ENCODE data around the gene NUAK2.

NUAK2 gene

GRCh38 chr1:205346956-205347574 is 25.5 kb upstream of the NUAK2 start:
- H3K27ac ChIP-seq: no peak overlapping the region
- no peak for TF ChIP-seq CTCF (conservative IDR thresholded peaks at IDR 0.05)
- TF ChIP-seq ZFX (IDR thresholded peaks at IDR 0.05): no peak

DNA sequence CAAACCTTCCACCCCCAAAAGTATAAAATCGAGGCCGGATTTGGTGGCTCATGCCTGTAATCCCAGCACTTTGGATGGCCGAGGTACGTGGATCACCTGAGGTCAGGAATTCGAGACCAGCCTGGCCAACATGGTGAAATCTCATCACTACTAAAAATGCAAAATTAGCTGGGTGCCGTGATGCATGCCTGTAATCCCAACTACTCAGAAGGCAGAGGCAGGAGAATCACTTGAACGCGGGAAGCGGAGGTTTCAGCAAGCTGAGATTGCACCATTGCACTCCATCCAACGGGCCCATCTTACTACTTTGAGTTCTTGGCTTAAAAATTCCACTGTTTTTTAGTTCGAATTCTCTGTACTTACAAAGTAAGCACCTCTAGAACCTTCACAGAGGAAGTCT is 24.2 kb upstream of the NUAK2 start:
- TF ChIP-seq CTCF (conservative IDR thresholded peaks at IDR 0.05) (no peak), ZFX (IDR thresholded peaks at IDR 0.05) (no peak)
- H3K27ac ChIP-seq: no peak overlapping the region

DNA sequence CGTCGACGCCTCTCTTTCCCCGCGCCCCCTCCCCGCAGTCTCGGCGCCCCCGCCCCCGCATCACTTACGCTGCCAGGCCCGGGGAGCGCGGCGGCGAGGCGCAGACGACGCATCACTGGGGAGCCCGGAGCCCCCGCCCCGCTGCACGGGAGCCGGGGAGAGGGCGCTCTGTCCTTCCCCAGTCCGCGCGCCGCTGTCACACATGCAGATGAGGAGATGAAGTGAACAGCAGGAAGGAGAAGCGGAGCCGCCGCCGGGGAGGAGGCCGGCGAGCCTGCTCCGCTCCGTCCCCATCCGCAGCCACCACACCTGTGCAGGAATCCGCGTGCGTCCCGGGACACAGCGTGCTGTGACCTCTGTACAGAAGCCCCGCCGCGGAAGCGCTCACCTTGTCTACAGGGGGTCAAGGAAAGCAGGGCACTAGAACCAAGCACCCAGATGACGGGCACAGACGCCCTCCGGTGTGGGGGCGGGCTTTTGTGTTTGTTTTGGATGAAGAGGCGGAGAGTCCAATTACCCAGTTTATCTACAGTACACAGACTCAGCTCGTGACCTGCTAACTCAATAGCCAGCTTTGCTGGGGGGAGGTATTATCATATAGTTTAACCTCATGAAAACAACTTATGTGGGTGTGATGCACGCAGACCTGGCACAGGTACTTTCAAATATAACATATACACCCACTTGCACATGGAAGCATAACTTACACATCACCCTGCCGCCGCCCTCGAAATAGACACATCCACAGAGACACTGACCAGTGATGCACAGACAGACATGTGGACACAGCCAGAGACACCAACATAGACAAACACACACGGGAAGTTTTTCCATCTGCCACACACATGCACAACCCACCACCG is 22.8 kb upstream of the NUAK2 start:
- no peak for TF ChIP-seq ZFX (IDR thresholded peaks at IDR 0.05)
- no peak for TF ChIP-seq CTCF (conservative IDR thresholded peaks at IDR 0.05)

DNA sequence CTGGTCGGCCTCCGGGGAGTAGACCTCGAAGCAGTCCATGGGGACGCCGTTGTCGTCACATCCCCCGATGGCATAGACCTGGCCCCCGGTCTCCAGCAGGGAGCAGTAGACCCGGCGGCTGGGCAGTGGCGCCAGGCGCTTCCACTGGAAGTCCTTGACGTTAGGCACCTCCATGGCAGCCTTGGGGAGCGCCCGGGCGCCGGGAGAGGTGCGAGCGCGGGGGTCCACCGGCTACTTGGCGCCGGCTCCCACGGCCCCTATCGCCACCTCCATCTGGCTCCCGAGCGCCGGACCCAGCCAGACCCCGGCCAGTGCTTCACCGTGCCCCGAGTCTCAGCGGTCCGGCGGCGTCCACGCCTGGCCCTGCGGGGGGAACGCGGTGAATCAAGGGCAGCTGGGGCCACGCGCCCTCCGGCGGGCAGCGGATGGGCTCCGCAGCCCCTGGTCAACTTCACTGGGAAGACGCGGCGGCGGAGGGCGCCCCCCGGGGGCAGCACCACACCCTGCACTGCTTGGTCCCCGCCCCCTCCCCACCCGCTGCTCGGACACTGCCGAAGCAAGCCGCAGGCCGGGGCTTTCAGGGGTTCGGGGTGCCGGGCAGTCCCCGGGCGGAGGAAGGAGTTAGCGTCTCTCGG is 22.0 kb upstream of the NUAK2 start:
- no peak overlapping the region; the same call in 1 of the 2 replicates for H3K27ac ChIP-seq
- TF ChIP-seq CTCF (conservative IDR thresholded peaks at IDR 0.05) (no peak; the same call in 1 of the 2 replicates), ZFX (IDR thresholded peaks at IDR 0.05) (no peak)

More for the DNA sequence above, 22.8 kb upstream of the NUAK2 start:
- H3K27ac ChIP-seq: peak overlapping the region; percentile 4; the same call in 1 of the 2 replicates

DNA sequence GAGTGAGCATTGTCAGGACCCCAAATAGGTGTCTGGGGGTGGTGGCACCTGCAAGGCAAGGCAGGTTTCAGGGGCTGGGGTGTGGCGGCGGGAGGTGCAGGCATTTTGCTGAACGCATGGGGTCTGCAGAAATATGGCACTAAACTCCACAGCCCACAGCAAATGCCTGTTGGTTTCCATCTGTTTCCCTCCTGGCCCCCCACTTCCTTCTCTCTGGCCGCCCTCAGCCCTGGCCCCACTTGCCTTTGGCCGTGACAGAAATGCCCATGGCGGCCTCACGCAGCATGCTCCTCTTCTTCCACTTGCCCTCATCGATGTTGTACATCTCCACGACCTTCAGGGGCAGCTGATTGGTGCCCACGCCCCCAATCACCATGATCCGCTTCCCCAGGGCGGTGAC is 21.4 kb upstream of the NUAK2 start:
- H3K27ac ChIP-seq: no peak overlapping the region
- TF ChIP-seq CTCF (conservative IDR thresholded peaks at IDR 0.05) (no peak), ZFX (IDR thresholded peaks at IDR 0.05) (no peak)

GRCh38 chr1:205340676-205341075 is 19.1 kb upstream of the NUAK2 start:
- TF ChIP-seq CTCF (conservative IDR thresholded peaks at IDR 0.05) (no peak), ZFX (IDR thresholded peaks at IDR 0.05) (no peak)
- no peak overlapping the region for H3K27ac ChIP-seq

GRCh38 chr1:205339717-205340116 is 18.2 kb upstream of the NUAK2 start:
- TF ChIP-seq ZFX (IDR thresholded peaks at IDR 0.05) (no peak), CTCF (conservative IDR thresholded peaks at IDR 0.05) (no peak)
- H3K27ac ChIP-seq: no peak overlapping the region
